Superior temporal gyrus (tissue), 1 donor: ENCODE results near the gene C9orf72.

Experiments
- DNase-seq: peaks from one replicate; pipeline ENCODE4 v3.0.0-alpha.2; 2016; ENCODE audit errors: extremely low spot score

The C9orf72 gene

DNA sequence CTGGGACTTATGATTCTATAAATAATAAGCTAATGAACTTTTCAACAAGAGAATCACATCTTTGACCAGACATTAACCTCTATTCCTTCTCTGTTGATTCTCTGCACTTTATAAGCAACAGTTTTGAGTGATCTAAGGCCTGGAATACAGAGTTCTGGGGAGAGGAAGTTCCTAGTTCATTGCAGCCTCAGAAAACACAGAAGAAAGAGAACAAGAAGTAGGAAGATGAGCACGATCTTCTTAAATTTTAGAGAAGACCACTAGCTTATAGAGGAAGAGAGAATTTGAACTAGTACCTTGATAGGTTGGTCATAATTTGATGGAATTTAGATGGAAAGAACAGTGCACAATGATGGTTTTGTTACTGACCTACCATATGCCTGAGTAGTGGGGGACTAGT lies 8.5 kb upstream of the C9orf72 start:
- no peak for DNase-seq

DNA sequence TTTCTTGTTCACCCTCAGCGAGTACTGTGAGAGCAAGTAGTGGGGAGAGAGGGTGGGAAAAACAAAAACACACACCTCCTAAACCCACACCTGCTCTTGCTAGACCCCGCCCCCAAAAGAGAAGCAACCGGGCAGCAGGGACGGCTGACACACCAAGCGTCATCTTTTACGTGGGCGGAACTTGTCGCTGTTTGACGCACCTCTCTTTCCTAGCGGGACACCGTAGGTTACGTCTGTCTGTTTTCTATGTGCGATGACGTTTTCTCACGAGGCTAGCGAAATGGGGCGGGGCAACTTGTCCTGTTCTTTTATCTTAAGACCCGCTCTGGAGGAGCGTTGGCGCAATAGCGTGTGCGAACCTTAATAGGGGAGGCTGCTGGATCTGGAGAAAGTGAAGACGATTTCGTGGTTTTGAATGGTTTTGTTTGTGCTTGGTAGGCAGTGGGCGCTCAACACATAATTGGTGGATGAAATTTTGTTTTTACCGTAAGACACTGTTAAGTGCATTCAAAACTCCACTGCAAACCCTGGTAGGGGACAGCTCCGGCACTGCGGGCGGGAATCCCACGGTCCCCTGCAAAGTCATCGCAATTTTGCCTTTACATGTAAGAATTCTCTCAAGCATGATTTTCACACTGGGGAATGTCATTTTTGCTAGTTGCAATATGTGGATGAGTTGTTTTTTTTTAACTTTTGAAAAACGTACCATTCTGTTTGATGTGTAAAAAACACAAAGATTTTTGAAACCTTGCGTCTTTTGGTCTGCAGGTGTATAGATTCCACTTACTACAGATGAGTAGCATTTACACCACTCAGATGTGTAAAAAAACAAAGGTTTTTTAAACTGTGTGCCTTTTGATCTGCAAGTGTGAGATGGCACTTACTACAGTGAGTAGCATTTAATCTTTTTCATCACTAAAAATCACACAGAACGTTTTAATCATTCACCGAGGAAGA lies 631 bp upstream of the C9orf72 start:
- peak; percentile 99 for DNase-seq

DNA sequence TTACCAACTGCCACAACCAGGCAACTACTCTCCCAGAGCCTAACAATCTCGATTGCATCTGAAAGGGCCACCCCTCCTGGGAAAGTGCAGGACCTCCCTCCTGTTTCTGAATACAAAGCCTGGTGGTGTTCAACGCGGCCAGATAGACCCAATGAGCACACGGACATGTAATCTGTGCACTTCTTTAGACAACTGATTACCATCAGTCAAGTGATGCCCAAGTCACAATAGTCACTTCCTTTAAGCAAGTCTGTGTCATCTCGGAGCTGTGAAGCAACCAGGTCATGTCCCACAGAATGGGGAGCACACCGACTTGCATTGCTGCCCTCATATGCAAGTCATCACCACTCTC lies 739 bp downstream of the C9orf72 start:
- peak; percentile 71 for DNase-seq

DNA sequence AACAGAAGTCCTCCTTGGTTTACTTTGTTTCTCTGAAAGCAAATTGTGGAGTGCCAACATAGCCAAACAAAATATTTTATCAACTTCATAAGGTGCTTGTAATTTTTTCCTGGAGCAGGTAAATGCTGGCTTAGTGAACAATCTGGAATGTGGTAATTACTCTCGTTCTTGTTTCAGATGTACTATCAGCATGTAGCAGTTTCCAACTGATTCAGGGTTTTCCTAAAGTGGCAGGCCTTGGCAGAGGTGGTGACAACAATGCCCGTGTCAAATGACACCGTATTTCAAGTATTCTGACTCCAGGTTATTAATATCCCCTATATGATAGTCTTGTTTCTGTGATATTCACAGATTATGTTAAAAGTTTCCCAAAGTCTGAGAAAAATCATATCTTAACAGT lies 1.2 kb downstream of the C9orf72 start:
- DNase-seq, result peak; percentile 39

DNA sequence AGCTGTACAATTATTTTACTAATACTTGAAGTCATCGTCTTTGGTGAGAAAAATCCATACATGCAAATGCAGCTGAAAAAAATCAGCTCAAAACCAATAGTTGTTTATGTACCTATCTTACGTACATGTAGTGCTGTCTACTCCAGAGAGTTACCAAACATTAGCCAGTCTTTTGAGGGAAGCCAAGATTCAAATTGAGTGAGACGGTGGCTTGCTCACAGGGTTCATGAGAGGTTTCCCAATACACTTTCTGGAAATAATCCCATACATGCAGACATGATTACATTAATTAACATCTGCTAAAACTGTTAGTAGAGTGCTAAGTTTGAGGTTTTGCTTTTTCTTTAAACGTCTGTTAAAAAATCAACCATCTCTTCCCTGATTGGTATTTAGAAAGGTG lies 2.3 kb downstream of the C9orf72 start:
- DNase-seq, result no peak

DNA sequence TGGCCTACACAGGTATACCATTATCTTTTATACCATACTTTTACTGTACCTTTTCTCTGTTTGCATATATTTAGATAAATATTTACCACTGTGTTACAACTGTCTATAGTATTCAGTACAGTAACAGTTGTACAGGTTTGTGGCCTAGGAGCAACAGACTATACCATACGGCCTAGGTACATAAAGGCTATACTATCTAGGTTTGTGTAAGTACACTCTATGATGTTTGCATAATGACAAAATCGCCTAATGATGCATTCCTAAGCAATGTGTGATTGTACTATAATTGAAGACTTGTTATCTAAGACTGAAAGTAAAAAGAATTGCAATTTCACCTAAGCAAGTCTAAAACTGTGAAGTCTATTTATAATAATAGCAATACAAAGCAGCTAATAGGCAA lies 3.9 kb downstream of the C9orf72 start:
- no peak for DNase-seq

DNA sequence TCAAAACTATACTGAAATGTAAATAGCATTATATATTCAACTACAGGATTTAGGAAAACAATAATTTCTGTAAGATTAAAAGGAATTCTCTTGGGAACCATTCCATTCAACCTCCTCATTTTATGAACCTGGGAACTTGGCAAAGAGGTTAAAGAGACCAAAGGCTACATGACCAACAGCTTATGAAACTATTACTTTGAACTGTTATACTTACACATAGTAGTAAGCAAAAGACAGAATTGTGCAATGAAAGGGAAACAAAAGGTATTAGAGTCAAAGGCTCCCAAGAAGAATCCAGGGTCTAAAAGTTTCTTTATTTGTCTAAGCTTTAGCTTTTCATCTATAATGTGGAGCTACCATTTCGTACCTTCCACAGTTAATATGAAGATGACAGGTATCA lies 7.2 kb downstream of the C9orf72 start:
- DNase-seq, result no peak

DNA sequence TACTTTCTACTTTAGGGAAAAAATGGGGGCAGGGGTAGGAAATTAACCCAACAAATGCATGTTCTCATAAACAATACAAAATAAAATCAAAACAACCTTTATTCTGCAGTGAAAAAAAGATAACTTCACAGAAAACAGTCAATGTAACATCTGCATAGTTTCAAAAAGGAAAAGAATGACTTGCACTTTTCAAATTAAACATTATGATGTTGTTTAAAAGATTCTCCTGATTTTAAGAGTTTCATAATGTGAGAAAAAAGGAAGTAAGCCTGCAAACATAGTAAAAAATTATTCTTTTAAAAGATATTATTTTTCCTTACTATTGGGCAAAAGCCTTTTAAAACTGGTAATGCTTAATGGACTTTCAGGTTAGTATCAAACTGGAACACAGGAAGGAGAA lies 7.6 kb downstream of the C9orf72 start:
- no peak for DNase-seq

DNA sequence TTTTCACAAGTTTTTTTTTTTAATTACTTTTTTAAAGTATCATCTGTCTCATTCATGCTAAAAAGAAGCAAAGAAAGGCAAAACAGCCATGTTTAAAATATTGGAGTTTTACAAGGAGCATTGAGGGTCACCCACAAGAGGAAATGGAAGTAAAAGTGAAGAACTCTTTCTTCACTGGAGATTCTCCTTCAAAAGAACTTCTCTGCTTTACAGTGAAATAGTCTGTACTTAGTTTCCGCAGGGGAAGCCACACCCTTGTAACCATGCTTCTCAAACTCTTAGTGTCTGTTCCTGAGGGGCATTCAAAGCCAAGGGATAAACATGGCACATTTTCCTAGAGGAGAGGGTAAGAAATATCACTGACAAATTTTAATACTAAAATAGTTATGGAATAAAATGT lies 8.6 kb downstream of the C9orf72 start:
- no peak for DNase-seq

DNA sequence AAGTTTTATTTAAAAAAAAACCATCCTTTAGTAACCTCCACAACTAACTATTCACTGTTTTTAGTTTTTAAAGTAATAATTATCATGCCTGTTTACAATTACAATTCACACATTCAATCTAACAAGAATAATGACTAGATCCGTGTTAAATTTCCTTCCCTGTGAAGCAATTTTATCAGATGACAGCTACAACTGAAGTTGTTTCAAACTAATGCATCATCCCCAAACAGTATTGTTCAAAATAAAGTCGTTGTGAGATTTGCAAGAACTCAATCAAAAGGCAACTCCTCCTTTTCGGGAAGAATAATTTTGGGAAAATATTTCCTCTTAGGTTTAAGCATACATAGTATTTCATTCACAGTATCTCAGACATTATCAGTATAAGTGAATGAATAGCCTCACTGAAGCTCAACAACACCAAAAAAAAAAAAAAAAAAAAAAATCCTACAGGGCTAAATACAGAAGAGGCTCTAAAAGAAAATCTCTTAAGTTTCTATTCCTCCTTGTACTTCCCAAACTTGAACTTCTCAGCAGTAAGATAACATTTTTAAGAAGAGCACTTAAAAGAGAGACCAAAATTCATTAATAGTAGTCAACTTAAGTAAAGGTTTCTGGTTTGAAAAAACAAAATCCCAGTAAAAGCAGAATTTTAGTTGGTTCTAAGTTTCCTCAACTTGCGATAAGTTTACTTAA lies 9.4 kb downstream of the C9orf72 start:
- DNase-seq, result no peak

DNA sequence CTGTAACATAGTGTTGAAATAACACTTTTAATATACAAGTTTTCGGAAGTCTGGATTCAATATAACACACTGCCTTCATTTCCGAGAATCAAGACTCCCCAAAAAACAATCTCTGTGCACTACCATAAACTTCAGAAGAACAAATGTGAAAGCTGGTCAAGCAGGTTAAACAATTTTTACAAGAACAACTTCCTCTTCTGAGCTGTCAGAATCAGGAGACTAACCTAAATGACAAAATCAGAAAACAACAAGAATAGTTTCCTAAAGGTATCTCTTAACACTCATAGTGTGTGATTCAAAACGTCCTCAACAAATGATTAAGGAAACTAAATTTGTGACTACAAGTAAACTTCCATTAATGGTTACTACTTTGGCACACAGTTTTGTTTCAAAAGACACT lies 11.6 kb downstream of the C9orf72 start:
- DNase-seq, result no peak

DNA sequence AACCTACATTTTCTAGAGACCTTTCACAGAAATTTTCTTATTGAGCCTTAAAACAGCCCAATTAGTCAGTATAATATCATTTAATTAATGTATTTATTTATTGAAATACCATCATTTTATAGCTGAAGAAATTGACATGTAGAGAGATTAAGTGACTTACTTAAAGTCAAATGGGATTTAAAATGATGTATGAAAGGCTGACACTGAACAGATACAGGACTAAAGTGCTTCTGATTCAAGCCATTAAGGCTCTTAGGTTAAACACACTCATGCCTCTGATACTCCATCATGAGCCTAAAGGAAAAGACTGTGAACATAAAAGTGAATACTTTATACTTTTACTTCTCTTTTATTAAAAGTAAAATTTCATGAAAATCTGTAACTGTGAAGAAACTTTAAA lies 12.8 kb downstream of the C9orf72 start:
- no peak for DNase-seq

DNA sequence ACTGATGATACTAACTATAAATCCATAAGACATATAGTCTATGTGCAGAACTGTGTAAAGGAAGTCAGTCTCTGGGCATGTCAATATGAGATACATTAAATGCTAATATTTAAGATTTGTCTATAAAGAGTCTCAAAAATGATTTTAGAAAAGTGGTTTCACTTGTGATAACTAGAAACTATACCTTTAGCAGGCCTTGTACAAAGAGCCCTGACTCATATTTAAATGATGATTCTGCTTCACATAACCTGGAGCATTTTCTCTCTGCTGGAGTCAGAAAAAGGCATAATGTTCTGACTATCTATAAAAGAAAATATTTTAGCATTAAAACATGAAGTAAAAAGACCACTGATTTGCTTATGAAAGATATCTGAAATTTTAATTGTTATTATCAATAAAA lies 15.0 kb downstream of the C9orf72 start:
- DNase-seq, result no peak

DNA sequence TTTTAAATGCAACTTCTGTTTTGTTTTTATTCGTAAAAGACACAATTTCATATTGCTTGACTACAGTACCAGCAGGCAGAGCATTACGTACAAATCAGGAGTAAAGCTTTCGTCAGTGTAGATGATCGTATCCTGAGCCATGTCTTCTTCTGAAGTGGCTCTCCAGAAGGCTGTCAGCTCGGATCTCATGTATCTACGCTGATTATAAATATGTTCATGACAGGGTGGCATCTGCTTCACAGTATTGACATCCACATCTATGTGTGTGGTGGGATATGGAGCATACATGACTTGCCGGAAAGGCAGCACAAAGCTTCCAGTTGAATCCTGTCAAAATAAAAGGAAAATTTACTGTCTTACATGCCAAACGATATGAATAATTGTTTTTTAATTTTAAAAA lies 16.8 kb downstream of the C9orf72 start:
- DNase-seq, result no peak

DNA sequence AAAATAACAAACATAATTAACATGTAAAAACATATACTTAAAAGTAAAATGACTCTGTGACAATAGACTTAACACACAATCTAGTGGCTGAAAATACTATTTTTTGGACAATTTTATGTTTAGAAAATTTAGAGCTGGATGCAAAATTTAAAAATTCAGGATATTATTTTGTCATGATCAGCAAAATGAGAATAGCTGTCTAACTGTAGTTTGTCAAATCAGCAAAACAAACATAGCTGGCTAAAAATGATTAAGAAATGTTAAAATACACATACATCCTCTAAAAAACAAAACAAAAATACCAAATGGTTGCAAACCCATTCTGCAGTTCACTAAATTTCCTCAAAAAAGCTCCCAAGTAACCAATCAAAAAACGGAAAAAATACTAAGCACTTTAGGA lies 18.6 kb downstream of the C9orf72 start:
- no peak for DNase-seq

DNA sequence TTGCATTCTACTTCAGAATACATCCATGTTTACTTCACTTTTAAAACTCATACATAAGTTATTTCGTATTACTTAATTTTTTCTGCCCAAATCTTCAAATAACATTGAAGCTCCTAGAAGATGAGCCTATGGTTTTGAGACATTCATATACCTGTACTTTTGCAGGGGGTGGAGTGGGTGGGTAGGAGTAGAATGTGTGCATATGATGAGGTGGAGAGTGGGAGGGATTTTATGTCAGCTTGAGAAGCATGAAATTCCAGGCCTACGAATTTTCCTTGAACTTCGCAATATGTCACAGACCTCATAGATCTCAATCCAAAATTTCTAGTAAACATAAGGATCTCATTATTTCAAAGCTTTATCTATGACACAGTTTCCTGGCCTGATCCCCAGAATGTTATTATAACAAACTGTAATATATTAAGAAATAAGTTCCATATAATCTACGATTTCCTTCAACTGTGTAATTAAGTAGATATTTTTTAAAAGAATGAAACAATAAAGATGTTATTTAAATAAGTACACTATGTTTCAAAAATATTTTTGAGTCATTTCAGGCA lies 24.0 kb downstream of the C9orf72 start:
- no peak for DNase-seq

DNA sequence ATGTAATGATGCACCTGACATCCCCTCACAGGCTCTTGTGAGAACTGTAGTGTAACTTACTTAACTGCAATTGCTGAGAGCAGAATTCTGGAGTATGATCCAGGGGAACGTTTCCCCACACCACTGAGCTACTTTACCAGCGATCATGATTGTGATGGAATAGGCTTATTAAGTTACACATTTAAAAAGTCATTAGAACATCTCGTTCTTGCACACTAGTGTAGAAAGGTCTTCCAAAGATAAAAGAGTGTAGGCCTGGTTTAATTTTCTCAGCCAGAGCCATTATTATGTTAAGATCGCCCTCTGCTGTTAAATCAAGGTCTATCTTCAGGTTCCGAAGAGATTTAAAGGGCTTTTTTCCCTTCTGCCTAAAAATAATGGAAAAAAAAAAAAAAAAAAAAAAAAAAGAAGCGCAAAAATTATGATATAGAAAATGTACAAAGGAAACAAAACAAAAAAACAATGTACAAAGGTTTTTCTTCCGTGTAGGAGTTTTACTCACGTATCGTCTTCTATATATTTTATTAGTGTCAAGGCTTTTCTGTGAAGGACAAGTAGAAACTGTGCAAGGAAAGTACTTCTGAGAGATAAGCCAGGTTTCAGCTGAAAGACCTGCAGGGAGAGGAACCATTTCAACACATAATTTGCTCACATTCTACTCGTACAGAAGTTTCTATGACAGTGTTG lies 25.1 kb downstream of the C9orf72 start:
- DNase-seq, result peak; percentile 93

DNA sequence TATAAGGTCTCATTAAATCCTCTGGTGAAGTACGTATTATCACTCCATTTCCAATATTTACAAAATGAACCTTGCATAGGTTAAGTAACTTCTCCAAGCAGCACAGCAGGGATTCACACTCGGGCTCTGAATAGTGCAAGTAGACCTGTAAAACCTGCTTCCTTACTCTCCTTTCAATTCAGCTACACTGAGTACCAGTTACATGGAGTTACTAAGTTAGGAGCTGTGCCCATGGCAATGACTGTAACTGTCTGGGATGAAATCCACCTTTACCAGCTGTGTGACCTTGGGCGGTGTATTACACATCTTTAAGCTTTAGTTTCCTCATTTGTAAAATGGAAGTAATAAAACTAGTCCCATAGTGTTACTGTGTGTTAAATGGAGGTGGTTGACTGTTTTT lies 27.8 kb downstream of the C9orf72 start:
- no peak for DNase-seq

DNA sequence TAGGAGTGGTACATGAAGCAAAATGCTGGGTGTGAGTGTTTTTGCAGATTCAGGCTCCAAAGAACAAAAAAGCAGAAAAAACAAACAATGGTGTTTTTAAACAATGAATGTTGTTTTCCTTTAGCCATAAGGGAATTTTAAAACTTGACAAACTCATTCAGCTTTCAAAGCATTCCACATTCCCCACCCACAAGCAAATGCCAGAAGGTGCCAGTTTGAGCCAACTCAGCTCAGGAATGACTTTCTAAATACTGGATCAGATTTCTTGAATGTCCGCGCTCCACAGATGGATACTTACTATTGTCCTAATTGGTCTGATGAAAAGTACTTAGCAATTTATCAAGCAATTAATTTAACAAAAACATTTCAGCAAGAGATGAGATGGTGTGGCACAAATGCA lies 30.8 kb downstream of the C9orf72 start:
- no peak for DNase-seq

DNA sequence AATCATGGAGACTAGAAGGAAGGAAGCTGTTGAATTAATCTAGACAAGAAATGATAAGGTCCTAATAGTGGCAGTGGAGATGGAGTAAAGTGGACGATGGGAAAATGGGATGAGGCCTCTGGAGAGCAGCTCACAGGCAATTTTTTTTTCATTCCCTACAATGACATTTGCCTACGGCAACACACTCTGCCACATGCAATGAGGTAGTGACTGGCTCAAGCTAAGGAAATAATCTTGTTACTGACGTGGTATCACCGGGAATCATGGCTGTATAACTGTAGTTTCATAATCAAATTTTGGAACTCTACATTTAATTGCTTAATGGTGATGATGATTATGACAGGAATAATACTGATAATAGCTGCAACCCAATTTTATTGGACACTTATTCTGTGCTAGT lies 31.5 kb downstream of the C9orf72 start:
- DNase-seq, result no peak

DNA sequence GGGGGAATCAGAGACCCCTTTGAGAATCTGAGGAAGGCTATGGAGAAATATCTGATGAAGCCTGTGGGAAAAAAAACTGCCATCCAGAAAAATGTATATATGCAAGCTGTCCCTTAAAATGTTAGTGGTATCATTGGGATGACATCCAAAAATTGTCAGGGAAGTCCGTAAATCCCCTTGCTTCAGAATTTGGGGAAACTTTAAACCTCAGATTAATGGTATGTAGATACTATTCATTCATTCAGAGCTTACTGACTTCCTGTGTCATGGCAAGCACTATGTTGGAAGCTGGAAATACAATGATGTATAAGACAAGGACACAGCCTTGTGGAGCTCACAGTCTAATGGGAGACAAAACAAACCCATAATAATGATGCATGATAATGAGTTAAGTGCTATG lies 32.8 kb downstream of the C9orf72 start:
- DNase-seq, result no peak
